Measurements from ENCODE around the gene MRPL51. TPM values are rescaled to one million over a fixed set of nuclear protein-coding genes. Genes with fewer than 3 reads are reported as not detected.

Gene MRPL51
- total RNA-seq, 2 donors from 2014 or later: 40.6 to 51.7 TPM

GRCh38 chr12:6526201-6526600 lies 33.1 kb upstream of the MRPL51 start:
- no peak for TF ChIP-seq CTCF (IDR thresholded peaks at IDR 0.05)
- H3K27ac ChIP-seq: no peak overlapping the region
- H3K36me3 ChIP-seq: peaks cover 82% of the 10 kb centered on the region

DNA sequence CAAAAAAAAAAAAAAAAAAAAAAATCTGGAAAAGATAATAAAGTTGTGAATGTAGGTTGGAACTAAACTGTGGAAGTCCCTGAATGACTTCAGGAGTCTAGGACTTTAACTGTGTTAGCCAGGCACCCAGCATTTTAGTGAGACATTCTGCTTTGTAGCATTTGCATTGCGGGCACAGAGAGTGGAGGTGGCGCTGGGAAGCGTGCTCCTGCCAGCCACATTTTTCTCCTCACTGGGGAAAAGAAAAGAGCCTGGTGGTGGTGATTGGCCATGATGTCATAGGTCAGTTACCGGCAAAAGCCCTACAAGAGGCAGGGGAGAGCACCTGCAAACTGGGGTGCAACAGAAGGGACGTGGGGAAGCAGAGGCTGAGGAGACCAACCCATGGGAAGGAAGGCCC lies 31.6 kb upstream of the MRPL51 start:
- Histone ChIP-seq H3K9me3 (no peaks in the 10 kb centered on the region), H3K27ac (no peak overlapping the region), H3K36me3 (peaks cover 79% of the 10 kb centered on the region), H3K4me3 (no peak overlapping the region), H3K27me3 (replicated peaks; ENCODE audit: insufficient read depth) (no peaks in the 10 kb centered on the region), H3K4me1 (ENCODE audit: control insufficient read depth in 1 of 2, low read depth in 2 of 2) (no peaks in the 10 kb centered on the region)
- no peak for TF ChIP-seq CTCF (IDR thresholded peaks at IDR 0.05)
- DNase-seq (ENCODE audit: low spot score) (no peak), ATAC-seq (ENCODE audit: insufficient number of reproducible peaks, low FRiP score, low read depth) (no peak)

More at GRCh38 chr12:6526201-6526600, 33.1 kb upstream of the MRPL51 start:
- no peaks in the 10 kb centered on the region for H3K27me3 ChIP-seq (replicated peaks; ENCODE audit: insufficient read depth)
- DNase-seq (ENCODE audit: low spot score) (no peak), ATAC-seq (ENCODE audit: insufficient number of reproducible peaks, low FRiP score, low read depth) (no peak)
- H3K9me3 ChIP-seq: no peaks in the 10 kb centered on the region
- H3K4me1 ChIP-seq (ENCODE audit: control insufficient read depth in 1 of 2, low read depth in 2 of 2): no peaks in the 10 kb centered on the region
- no peak overlapping the region for H3K4me3 ChIP-seq

- ATAC-seq (ENCODE audit: insufficient number of reproducible peaks, low FRiP score, low read depth): no peak
- peaks cover 75% of the 10 kb centered on the region for H3K36me3 ChIP-seq
- no peak overlapping the region for H3K27ac ChIP-seq
- H3K4me1 ChIP-seq (ENCODE audit: control insufficient read depth in 1 of 2, low read depth in 2 of 2): no peaks in the 10 kb centered on the region
- no peak for TF ChIP-seq CTCF (IDR thresholded peaks at IDR 0.05)
- no peaks in the 10 kb centered on the region for H3K9me3 ChIP-seq
- no peak overlapping the region for H3K4me3 ChIP-seq
- no peaks in the 10 kb centered on the region for H3K27me3 ChIP-seq (replicated peaks; ENCODE audit: insufficient read depth)
- no peak for DNase-seq (ENCODE audit: low spot score)
These were observed 30.6 kb upstream of the MRPL51 start for GRCh38 chr12:6523708-6524107.

DNA sequence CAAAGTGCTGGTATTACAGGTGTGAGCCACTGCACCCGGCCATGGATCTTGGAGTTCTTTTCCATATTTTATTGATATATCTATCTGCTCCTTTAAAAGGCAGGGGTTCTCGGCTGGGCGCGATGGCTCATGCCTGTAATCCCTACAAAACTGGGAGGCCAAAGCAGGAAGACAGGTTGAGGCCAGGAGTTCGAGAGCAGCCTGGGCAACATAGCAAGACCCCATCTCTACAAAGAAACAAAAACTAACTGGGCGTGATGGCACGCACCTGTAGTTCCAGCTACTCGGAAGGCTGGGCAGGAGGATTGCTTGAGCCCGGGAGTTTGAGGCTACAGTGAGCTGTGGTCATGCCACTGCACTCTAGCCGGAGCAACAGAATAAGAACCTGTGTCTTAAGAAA lies 29.1 kb upstream of the MRPL51 start:
- Histone ChIP-seq H3K4me1 (ENCODE audit: control insufficient read depth in 1 of 2, low read depth in 2 of 2) (no peaks in the 10 kb centered on the region), H3K27me3 (replicated peaks; ENCODE audit: insufficient read depth) (no peaks in the 10 kb centered on the region), H3K4me3 (no peak overlapping the region), H3K36me3 (peaks cover 68% of the 10 kb centered on the region), H3K9me3 (no peaks in the 10 kb centered on the region), H3K27ac (no peak overlapping the region)
- no peak for DNase-seq (ENCODE audit: low spot score)
- no peak for TF ChIP-seq CTCF (IDR thresholded peaks at IDR 0.05)
- ATAC-seq (ENCODE audit: insufficient number of reproducible peaks, low FRiP score, low read depth): no peak

DNA sequence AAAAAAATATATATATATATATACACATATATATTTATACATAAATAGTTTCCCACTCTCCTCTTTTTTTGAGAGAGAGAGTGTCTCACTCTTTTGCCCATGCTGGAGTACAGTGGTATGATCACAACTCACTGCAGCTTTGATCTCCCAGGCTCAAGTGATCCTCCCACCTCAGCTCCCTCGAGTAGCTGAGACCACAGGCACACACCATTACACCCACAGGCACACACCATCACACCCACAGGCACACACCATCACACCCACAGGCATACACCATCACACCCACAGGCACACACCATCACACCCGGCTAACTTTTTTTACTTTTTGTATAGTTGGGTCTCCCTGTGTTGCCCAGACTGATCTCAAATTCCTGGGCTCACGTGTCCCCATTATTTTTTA lies 27.1 kb upstream of the MRPL51 start:
- no peak overlapping the region for H3K27ac ChIP-seq
- no peak for ATAC-seq (ENCODE audit: insufficient number of reproducible peaks, low FRiP score, low read depth)
- no peak overlapping the region for H3K4me3 ChIP-seq
- no peaks in the 10 kb centered on the region for H3K4me1 ChIP-seq (ENCODE audit: control insufficient read depth in 1 of 2, low read depth in 2 of 2)
- TF ChIP-seq CTCF (IDR thresholded peaks at IDR 0.05): no peak
- peaks cover 66% of the 10 kb centered on the region for H3K36me3 ChIP-seq
- DNase-seq (ENCODE audit: low spot score): no peak
- no peaks in the 10 kb centered on the region for H3K9me3 ChIP-seq
- H3K27me3 ChIP-seq (replicated peaks; ENCODE audit: insufficient read depth): no peaks in the 10 kb centered on the region

Data from thoracic aorta (tissue), 2 donors.